ENCODE results near the gene FAM174C. TPM values are rescaled to one million over a fixed set of nuclear protein-coding genes. Genes with fewer than 3 reads are reported as not detected.
A peak's percentile ranks its signal among the peaks of the same experiment; 100 is the strongest.

Gene FAM174C
- total and polyA plus RNA-seq, 7 donors = 9.0 to 88.8 (median 18.1) TPM

- Histone ChIP-seq H3K9me3 (no peaks in the 10 kb centered on the region), H3K4me1 (peaks cover 10% of the 10 kb centered on the region), H3K27me3 (ENCODE audit: insufficient read depth in 3 of 3, low read length in 2 of 3) (peaks cover 0 to 79% (median 19%) of the 10 kb centered on the region in 3 donors), H3K36me3 (ENCODE audit: insufficient read depth in 1 of 2, low read depth in 1 of 2) (no peaks in the 10 kb centered on the region), H3K27ac (no peak overlapping the region), H3K4me3 (no peak overlapping the region)
- ATAC-seq (no peak), DNase-seq (no peak)
- no peak for TF ChIP-seq CTCF (IDR thresholded peaks at IDR 0.05)
- intact Hi-C loops (cut with DNase I) = loop anchor here in 1 of 2 donors (5.0 kb wide), 1 partner anchor 50 kb away; no protein-coding TSS in a partner anchor
- 81 to 91% (median 86%) methylated on average over 13 to 16 of the region's 16 CpGs for WGBS, 3 donors
These were observed 47.1 kb downstream of the FAM174C start for GRCh38 chr19:1322198-1322981.

GRCh38 chr19:1324249-1324805 lies 49.0 kb downstream of the FAM174C start:
- DNase-seq = no peak
- TF ChIP-seq CTCF (IDR thresholded peaks at IDR 0.05) = no peak
- Histone ChIP-seq H3K27ac (no peak overlapping the region), H3K9me3 (no peaks in the 10 kb centered on the region), H3K27me3 (ENCODE audit: insufficient read depth in 3 of 3, low read length in 2 of 3) (peaks cover 0 to 61% (median 13%) of the 10 kb centered on the region in 3 donors), H3K4me3 (peak overlapping the region; percentile 55), H3K4me1 (peaks cover 10% of the 10 kb centered on the region), H3K36me3 (ENCODE audit: insufficient read depth in 1 of 2, low read depth in 1 of 2) (no peaks in the 10 kb centered on the region)
- WGBS, 3 donors = 75 to 86% (median 78%) methylated on average over 11 to 12 of the region's 12 CpGs
- intact Hi-C loops (cut with DNase I) = loop anchor here in 1 of 2 donors (5.0 kb wide), 1 partner anchor 48 kb away; no protein-coding TSS in a partner anchor
- ATAC-seq = no peak

GRCh38 chr19:1324806-1325567 lies 49.7 kb downstream of the FAM174C start:
- Histone ChIP-seq H3K4me3 (peak overlapping the region; percentile 55), H3K9me3 (no peaks in the 10 kb centered on the region), H3K36me3 (ENCODE audit: insufficient read depth in 1 of 2, low read depth in 1 of 2) (no peaks in the 10 kb centered on the region), H3K4me1 (peaks cover 10% of the 10 kb centered on the region), H3K27me3 (ENCODE audit: insufficient read depth in 3 of 3, low read length in 2 of 3) (peaks cover 0 to 61% (median 13%) of the 10 kb centered on the region in 3 donors), H3K27ac (no peak overlapping the region)
- WGBS, 3 donors = 2 to 3% (median 2%) methylated on average over 53 to 66 of the region's 66 CpGs
- intact Hi-C loops (cut with DNase I) = loop anchor here in 1 of 2 donors (5.0 kb wide), 1 partner anchor 47 kb away; no protein-coding TSS in a partner anchor
- DNase-seq (peak; percentile 65 to 78), ATAC-seq (peak in 3 of 4 donors; percentile 34 to 79 (median 57))
- TF ChIP-seq CTCF (IDR thresholded peaks at IDR 0.05) = no peak

- 73 to 74% (median 74%) methylated on average over 38 of the region's 38 CpGs for WGBS, 3 donors
- Histone ChIP-seq H3K4me3 (peak overlapping the region; percentile 55), H3K36me3 (ENCODE audit: insufficient read depth in 1 of 2, low read depth in 1 of 2) (no peaks in the 10 kb centered on the region), H3K27me3 (ENCODE audit: insufficient read depth in 3 of 3, low read length in 2 of 3) (peaks cover 0 to 67% (median 13%) of the 10 kb centered on the region in 3 donors), H3K4me1 (peaks cover 10% of the 10 kb centered on the region), H3K9me3 (no peaks in the 10 kb centered on the region), H3K27ac (no peak overlapping the region)
- TF ChIP-seq CTCF (IDR thresholded peaks at IDR 0.05) = no peak
- peak in 1 of 4 donors; percentile 14 for ATAC-seq
- DNase-seq = no peak
- intact Hi-C loops (cut with DNase I) = no loop called here
These were observed 50.4 kb downstream of the FAM174C start for GRCh38 chr19:1325568-1326294.
